ENCODE data around the gene TOM1.

Gene TOM1

GRCh38 chr22:35342390-35342789 lies 42.7 kb downstream of the TOM1 start:
- no peak for TF ChIP-seq CTCF (IDR thresholded peaks at IDR 0.05; ENCODE audit: poor library complexity, severe bottlenecking)
- ATAC-seq (ENCODE audit: low read depth), result peak; percentile 36
- Histone ChIP-seq H3K4me3 (ENCODE audit: severe bottlenecking) (no peak overlapping the region), H3K4me1 (ENCODE audit: insufficient read depth, poor library complexity, severe bottlenecking) (no peaks in the 10 kb centered on the region), H3K9me3 (ENCODE audit: severe bottlenecking) (no peaks in the 10 kb centered on the region), H3K27me3 (ENCODE audit: insufficient read depth, poor library complexity, severe bottlenecking) (no peaks in the 10 kb centered on the region), H3K27ac (ENCODE audit: poor library complexity, severe bottlenecking) (no peak overlapping the region), H3K36me3 (ENCODE audit: low read depth) (no peaks in the 10 kb centered on the region)
- DNase-seq (ENCODE audit: low spot score), result no peak

DNA sequence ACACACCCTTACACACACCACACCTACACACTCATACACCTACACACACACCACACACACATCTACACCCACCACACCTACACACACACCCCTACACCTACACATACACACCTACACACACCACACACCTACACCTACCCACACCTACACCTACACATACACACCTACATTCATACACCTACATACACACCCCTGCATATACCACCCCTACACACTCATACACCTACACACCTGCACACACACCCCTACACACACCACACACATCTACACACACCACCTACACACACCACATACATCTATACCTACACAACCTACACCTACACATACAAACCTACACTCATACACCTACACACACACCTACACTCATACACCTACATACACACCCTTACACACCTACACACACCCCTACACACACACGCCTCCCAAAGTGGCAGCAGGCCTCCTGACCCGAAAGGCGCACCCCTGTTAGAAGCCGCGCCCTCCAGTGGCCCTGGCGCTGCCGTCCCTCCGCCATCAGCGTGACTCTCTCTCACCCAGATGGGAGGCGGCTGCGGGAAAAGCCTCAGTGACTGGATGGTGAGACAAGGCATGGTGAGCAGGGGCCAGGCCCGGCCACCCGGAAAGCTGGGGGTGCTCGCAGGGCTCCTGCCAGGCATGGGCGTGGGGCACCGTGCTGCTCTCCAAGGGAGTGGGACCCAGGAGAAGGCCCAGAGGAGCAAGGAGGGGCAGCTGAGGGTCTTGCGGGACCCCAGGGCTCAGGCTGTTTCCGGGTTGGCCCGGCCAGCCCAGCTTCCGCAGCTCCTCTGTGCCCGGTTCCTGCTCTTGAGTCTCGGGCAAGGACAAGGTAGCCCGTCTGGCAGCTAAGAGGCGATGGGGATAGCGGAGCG lies 44.2 kb downstream of the TOM1 start:
- H3K4me3 ChIP-seq (ENCODE audit: severe bottlenecking), result no peak overlapping the region
- TF ChIP-seq CTCF (IDR thresholded peaks at IDR 0.05; ENCODE audit: poor library complexity, severe bottlenecking), result no peak
- no peak overlapping the region for H3K27ac ChIP-seq (ENCODE audit: poor library complexity, severe bottlenecking)
- H3K9me3 ChIP-seq (ENCODE audit: severe bottlenecking), result no peaks in the 10 kb centered on the region
- H3K27me3 ChIP-seq (ENCODE audit: insufficient read depth, poor library complexity, severe bottlenecking), result no peaks in the 10 kb centered on the region
- ATAC-seq (ENCODE audit: low read depth) (no peak), DNase-seq (ENCODE audit: low spot score) (no peak)
- H3K4me1 ChIP-seq (ENCODE audit: insufficient read depth, poor library complexity, severe bottlenecking), result no peaks in the 10 kb centered on the region
- no peaks in the 10 kb centered on the region for H3K36me3 ChIP-seq (ENCODE audit: low read depth)

DNA sequence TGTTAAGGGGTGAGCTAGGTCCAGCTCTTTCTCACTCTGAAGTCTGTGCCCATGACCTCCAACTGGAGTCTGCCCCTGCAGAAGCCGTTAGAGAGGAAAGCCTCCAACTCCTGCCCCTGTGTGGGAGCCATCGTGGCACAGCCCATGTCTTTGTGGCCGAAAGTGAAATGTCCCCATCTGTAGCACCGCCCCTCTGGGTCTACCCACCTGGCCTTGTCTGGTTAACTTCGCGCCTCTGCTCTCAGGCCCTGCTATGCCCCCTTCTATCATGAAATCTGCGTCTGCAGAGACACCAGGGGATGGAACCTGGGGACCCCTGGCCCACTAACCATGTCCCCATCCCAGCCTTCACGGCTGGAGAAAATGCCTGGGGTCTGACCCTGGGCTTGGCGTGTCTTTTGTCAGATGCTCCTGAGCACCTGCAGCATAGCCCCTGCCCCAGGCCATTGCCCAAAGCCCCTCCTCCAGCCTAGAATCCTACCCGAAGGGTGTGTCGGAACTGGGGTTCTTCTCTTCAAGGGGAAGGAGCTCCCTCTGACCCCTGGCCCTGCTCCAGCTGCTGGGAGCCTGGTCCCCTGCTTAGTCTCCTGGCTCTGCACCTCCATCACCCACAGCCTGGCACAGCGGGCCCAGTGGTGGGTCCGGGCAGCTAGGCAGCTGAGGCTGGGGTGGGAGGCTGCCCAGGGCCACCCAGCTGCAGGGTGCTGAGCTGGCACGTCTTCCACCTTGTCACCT lies 45.4 kb downstream of the TOM1 start:
- no peak for ATAC-seq (ENCODE audit: low read depth)
- Histone ChIP-seq H3K4me1 (ENCODE audit: insufficient read depth, poor library complexity, severe bottlenecking) (no peaks in the 10 kb centered on the region), H3K36me3 (ENCODE audit: low read depth) (no peaks in the 10 kb centered on the region), H3K9me3 (ENCODE audit: severe bottlenecking) (no peaks in the 10 kb centered on the region), H3K27ac (ENCODE audit: poor library complexity, severe bottlenecking) (no peak overlapping the region), H3K27me3 (ENCODE audit: insufficient read depth, poor library complexity, severe bottlenecking) (no peaks in the 10 kb centered on the region), H3K4me3 (ENCODE audit: severe bottlenecking) (no peak overlapping the region)
- TF ChIP-seq CTCF (IDR thresholded peaks at IDR 0.05; ENCODE audit: poor library complexity, severe bottlenecking), result no peak
- DNase-seq (ENCODE audit: low spot score), result no peak

- Histone ChIP-seq H3K27me3 (ENCODE audit: insufficient read depth, poor library complexity, severe bottlenecking) (no peaks in the 10 kb centered on the region), H3K4me1 (ENCODE audit: insufficient read depth, poor library complexity, severe bottlenecking) (no peaks in the 10 kb centered on the region), H3K36me3 (ENCODE audit: low read depth) (no peaks in the 10 kb centered on the region), H3K9me3 (ENCODE audit: severe bottlenecking) (no peaks in the 10 kb centered on the region), H3K27ac (ENCODE audit: poor library complexity, severe bottlenecking) (no peak overlapping the region), H3K4me3 (ENCODE audit: severe bottlenecking) (no peak overlapping the region)
- ATAC-seq (ENCODE audit: low read depth) (no peak), DNase-seq (ENCODE audit: low spot score) (no peak)
- TF ChIP-seq CTCF (IDR thresholded peaks at IDR 0.05; ENCODE audit: poor library complexity, severe bottlenecking), result no peak
These were observed 46.3 kb downstream of the TOM1 start for GRCh38 chr22:35345808-35346505.
